Measurements from ENCODE around the gene IL18.
"Not testable (repeated sequence)": the region's sequence is repeated elsewhere in the genome, so short reads cannot be mapped to it uniquely, and the experiment has no call there.

IL18 gene

GRCh38 chr11:112118176-112118575, 45.7 kb downstream of the IL18 start:
- no peak for DNase-seq (ENCODE audit: low read depth)

GRCh38 chr11:112115386-112115785, 48.5 kb downstream of the IL18 start:
- DNase-seq (ENCODE audit: low read depth) = no peak

GRCh38 chr11:112114460-112114859, 49.4 kb downstream of the IL18 start:
- no peak for DNase-seq (ENCODE audit: low read depth)

- DNase-seq (ENCODE audit: low read depth) = no peak
Measured at GRCh38 chr11:112113539-112114457, 50.1 kb downstream of the IL18 start.

- no peak for DNase-seq (ENCODE audit: low read depth)
Measured at GRCh38 chr11:112106070-112106469, 57.8 kb downstream of the IL18 start.

- no peak for DNase-seq (ENCODE audit: low read depth)
Measured at GRCh38 chr11:112103446-112103845, 60.4 kb downstream of the IL18 start.

- DNase-seq (ENCODE audit: low read depth) = no peak
Measured at GRCh38 chr11:112100462-112100861, 63.4 kb downstream of the IL18 start.

- no peak for DNase-seq (ENCODE audit: low read depth)
Measured at GRCh38 chr11:112097734-112098528, 66.0 kb downstream of the IL18 start.

- no peak for DNase-seq (ENCODE audit: low read depth)
Measured at GRCh38 chr11:112096194-112096593, 67.7 kb downstream of the IL18 start.

GRCh38 chr11:112095302-112095701, 68.6 kb downstream of the IL18 start:
- DNase-seq (ENCODE audit: low read depth) = not testable (repeated sequence)

Measured in activated T-cell treated with anti-CD3 and anti-CD28 coated beads for 24 hours (primary cell).